HEK293 (cell line): ENCODE results near the gene AGT.

Source experiments
- CTCF ChIA-PET: fragments of 350-600 bp; formaldehyde crosslinking; extraction: SDS; loops from one replicate; lab custom pipeline; 2021; ENCODE audit warnings: antibody characterized with exemption; lab: Yijun Ruan, JAX
- POLR2A ChIA-PET: fragments of 300-600 bp; formaldehyde crosslinking; extraction: SDS; loops from one replicate; lab custom pipeline; 2020; ENCODE audit warnings: antibody characterized with exemption, inconsistent platforms; lab: Yijun Ruan, JAX
- H3K27ac ChIP-seq: fragments of 200-500 bp; sonication (Bioruptor generic); 2 replicates; pipeline ENCODE4 v1.5.1; 2014; ENCODE audit warnings: low read depth, low read length, control low read depth, inconsistent platforms; ENCODE audit errors: extremely low read depth
- H3K36me3 ChIP-seq, 2 experiments: fragments of 200-500 bp in 1 of 2; sonication (Bioruptor generic) in 1 of 2; 1 replicate in 1 of 2; 2 replicates in 1 of 2; pipeline ENCODE4 v1.5.1; 2014 to 2017; ENCODE audit warnings: inconsistent platforms in 2 of 2, low read length in 2 of 2; ENCODE audit not compliant: control insufficient read depth in 2 of 2, insufficient read depth in 1 of 2
- H3K4me1 ChIP-seq: fragments of 200-500 bp; sonication (Bioruptor generic); 2 replicates; pipeline ENCODE4 v1.5.1; 2014; ENCODE audit warnings: mild to moderate bottlenecking, low read length, inconsistent platforms; ENCODE audit not compliant: control insufficient read depth, insufficient read depth
- H3K4me3 ChIP-seq: 2 replicates; pipeline ENCODE4 v1.5.1; 2011; ENCODE audit warnings: low read depth, mild to moderate bottlenecking, control low read depth, low read length, moderate library complexity
- H3K9me3 ChIP-seq: fragments of 200-500 bp; sonication (Bioruptor generic); 2 replicates; pipeline ENCODE4 v1.5.1; 2014; ENCODE audit warnings: low read depth, low read length, inconsistent platforms; ENCODE audit not compliant: control insufficient read depth, insufficient read depth
- EGR2 ChIP-seq: fragments of 450-650 bp; formaldehyde crosslinking; IDR thresholded peaks from 2 replicates; pipeline ENCODE4 v1.5.1; 2016; ENCODE audit warnings: low read depth, missing biosample characterization, missing genetic modification characterization
- GLIS1 ChIP-seq: fragments of 450-650 bp; formaldehyde crosslinking; IDR thresholded peaks from 2 replicates; pipeline ENCODE4 v1.5.1; 2016; ENCODE audit warnings: missing biosample characterization, missing genetic modification characterization
- ZNF140 ChIP-seq: fragments of 450-650 bp; formaldehyde crosslinking; IDR thresholded peaks from 2 replicates; pipeline ENCODE4 v1.5.1; 2016; ENCODE audit warnings: missing biosample characterization, missing genetic modification characterization
- ZNF155 ChIP-seq: fragments of 450-650 bp; formaldehyde crosslinking; IDR thresholded peaks from 2 replicates; pipeline ENCODE4 v1.5.1; 2016; ENCODE audit warnings: missing biosample characterization, missing genetic modification characterization
- ZNF157 ChIP-seq: fragments of 450-650 bp; formaldehyde crosslinking; IDR thresholded peaks from 2 replicates; pipeline ENCODE4 v1.5.1; 2016; ENCODE audit warnings: missing biosample characterization, missing genetic modification characterization
- ZNF19 ChIP-seq: fragments of 450-650 bp; formaldehyde crosslinking; IDR thresholded peaks from 2 replicates; pipeline ENCODE4; 2016; ENCODE audit warnings: missing biosample characterization, missing genetic modification characterization, low read depth
- ZNF426 ChIP-seq: fragments of 450-650 bp; formaldehyde crosslinking; IDR thresholded peaks from 2 replicates; pipeline ENCODE4 v1.5.1; 2017; ENCODE audit warnings: missing biosample characterization, missing genetic modification characterization, mild to moderate bottlenecking, inconsistent platforms, moderate library complexity
- ZNF473 ChIP-seq: fragments of 450-650 bp; formaldehyde crosslinking; IDR thresholded peaks from 2 replicates; pipeline ENCODE4 v1.5.1; 2017; ENCODE audit warnings: missing biosample characterization, missing genetic modification characterization
- ZNF48 ChIP-seq: fragments of 450-650 bp; formaldehyde crosslinking; IDR thresholded peaks from 2 replicates; pipeline ENCODE4 v1.5.1; 2016; ENCODE audit warnings: missing biosample characterization, missing genetic modification characterization
- ZNF785 ChIP-seq: fragments of 450-650 bp; formaldehyde crosslinking; IDR thresholded peaks from 2 replicates; pipeline ENCODE4 v1.5.1; 2016; ENCODE audit warnings: missing biosample characterization, missing genetic modification characterization
- TF ChIP-seq, protein P1 (sequence below): fragments of 450-650 bp; formaldehyde crosslinking; optimal IDR thresholded peaks from 2 replicates; pipeline ENCODE3; 2016; ENCODE audit warnings: missing biosample characterization, mild to moderate bottlenecking, missing genetic modification characterization
- TF ChIP-seq, protein P2 (sequence below): fragments of 450-650 bp; formaldehyde crosslinking; IDR thresholded peaks from 2 replicates; pipeline ENCODE4 v1.5.1; 2017; ENCODE audit warnings: missing biosample characterization, missing genetic modification characterization
- TF ChIP-seq, protein P3 (sequence below): fragments of 450-650 bp; formaldehyde crosslinking; IDR thresholded peaks from 2 replicates; pipeline ENCODE4 v1.5.1; 2016; ENCODE audit warnings: missing biosample characterization, missing genetic modification characterization, borderline replicate concordance
- TF ChIP-seq, protein P4 (sequence below): fragments of 450-650 bp; formaldehyde crosslinking; IDR thresholded peaks from 2 replicates; pipeline ENCODE4 v1.5.1; 2016; ENCODE audit warnings: missing biosample characterization, missing genetic modification characterization
- TF ChIP-seq, protein P5 (sequence below): IDR thresholded peaks from 2 replicates; pipeline ENCODE4 v1.6.1; 2011; ENCODE audit warnings: mild to moderate bottlenecking, low read depth, low read length, borderline replicate concordance
- TF ChIP-seq, protein P6 (sequence below): fragments of 450-650 bp; formaldehyde crosslinking; IDR thresholded peaks from 2 replicates; pipeline ENCODE4 v1.5.0; 2017; ENCODE audit warnings: missing biosample characterization, missing genetic modification characterization, borderline replicate concordance
- TF ChIP-seq, protein P7 (sequence below): fragments of 450-650 bp; formaldehyde crosslinking; IDR thresholded peaks from 2 replicates; pipeline ENCODE4 v1.5.1; 2016; ENCODE audit warnings: missing biosample characterization, missing genetic modification characterization
- TF ChIP-seq, protein P8 (sequence below): fragments of 450-650 bp; formaldehyde crosslinking; IDR thresholded peaks from 2 replicates; pipeline ENCODE4 v1.5.1; 2016; ENCODE audit warnings: missing biosample characterization, missing genetic modification characterization

Gene AGT

DNA sequence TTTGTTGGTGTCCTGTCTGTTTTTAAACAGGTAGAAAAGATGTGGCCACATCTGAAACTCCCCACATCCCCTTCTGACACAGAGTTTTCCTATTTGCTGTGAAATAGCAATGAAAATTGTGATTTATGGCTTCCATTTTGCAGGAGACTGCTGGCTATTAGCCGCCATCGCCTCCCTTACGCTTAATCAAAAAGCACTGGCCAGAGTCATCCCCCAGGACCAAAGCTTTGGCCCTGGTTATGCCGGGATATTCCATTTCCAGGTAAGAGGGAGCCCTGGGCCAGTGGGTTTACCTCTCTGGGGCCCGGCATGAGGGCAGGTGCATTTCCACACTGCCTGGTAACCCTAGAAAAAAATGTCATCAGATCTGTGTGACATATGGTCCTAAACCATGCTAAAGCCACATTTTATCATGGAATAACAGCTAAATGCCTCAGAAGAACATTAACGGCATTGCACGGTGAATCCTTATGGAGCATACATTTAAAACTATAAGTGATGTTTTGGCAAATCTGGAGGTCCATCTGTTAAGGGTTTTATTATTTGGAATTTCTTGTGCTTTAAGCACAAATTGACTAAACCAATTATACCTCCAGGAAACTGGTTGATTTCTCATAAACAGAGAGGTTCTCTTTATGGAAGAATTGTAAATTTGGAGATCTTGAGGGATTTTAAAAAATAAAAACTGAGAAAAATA lies 45.6 kb upstream of the AGT start (continued):
- TF ChIP-seq ZNF19 (tag by site-specific recombination) (no peak), GLIS1 (tag by site-specific recombination) (no peak), ZNF155 (tag by site-specific recombination) (no peak)
- TF ChIP-seq, protein P1, sequence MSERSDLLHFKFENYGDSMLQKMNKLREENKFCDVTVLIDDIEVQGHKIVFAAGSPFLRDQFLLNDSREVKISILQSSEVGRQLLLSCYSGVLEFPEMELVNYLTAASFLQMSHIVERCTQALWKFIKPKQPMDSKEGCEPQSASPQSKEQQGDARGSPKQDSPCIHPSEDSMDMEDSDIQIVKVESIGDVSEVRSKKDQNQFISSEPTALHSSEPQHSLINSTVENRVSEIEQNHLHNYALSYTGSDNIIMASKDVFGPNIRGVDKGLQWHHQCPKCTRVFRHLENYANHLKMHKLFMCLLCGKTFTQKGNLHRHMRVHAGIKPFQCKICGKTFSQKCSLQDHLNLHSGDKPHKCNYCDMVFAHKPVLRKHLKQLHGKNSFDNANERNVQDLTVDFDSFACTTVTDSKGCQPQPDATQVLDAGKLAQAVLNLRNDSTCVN = no peak
- TF ChIP-seq, protein P2, sequence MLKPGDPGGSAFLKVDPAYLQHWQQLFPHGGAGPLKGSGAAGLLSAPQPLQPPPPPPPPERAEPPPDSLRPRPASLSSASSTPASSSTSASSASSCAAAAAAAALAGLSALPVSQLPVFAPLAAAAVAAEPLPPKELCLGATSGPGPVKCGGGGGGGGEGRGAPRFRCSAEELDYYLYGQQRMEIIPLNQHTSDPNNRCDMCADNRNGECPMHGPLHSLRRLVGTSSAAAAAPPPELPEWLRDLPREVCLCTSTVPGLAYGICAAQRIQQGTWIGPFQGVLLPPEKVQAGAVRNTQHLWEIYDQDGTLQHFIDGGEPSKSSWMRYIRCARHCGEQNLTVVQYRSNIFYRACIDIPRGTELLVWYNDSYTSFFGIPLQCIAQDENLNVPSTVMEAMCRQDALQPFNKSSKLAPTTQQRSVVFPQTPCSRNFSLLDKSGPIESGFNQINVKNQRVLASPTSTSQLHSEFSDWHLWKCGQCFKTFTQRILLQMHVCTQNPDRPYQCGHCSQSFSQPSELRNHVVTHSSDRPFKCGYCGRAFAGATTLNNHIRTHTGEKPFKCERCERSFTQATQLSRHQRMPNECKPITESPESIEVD (tag by site-specific recombination) = no peak
- TF ChIP-seq, protein P3, sequence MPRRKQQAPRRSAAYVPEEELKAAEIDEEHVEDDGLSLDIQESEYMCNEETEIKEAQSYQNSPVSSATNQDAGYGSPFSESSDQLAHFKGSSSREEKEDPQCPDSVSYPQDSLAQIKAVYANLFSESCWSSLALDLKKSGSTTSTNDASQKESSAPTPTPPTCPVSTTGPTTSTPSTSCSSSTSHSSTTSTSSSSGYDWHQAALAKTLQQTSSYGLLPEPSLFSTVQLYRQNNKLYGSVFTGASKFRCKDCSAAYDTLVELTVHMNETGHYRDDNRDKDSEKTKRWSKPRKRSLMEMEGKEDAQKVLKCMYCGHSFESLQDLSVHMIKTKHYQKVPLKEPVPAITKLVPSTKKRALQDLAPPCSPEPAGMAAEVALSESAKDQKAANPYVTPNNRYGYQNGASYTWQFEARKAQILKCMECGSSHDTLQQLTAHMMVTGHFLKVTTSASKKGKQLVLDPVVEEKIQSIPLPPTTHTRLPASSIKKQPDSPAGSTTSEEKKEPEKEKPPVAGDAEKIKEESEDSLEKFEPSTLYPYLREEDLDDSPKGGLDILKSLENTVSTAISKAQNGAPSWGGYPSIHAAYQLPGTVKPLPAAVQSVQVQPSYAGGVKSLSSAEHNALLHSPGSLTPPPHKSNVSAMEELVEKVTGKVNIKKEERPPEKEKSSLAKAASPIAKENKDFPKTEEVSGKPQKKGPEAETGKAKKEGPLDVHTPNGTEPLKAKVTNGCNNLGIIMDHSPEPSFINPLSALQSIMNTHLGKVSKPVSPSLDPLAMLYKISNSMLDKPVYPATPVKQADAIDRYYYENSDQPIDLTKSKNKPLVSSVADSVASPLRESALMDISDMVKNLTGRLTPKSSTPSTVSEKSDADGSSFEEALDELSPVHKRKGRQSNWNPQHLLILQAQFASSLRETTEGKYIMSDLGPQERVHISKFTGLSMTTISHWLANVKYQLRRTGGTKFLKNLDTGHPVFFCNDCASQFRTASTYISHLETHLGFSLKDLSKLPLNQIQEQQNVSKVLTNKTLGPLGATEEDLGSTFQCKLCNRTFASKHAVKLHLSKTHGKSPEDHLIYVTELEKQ = no peak

DNA sequence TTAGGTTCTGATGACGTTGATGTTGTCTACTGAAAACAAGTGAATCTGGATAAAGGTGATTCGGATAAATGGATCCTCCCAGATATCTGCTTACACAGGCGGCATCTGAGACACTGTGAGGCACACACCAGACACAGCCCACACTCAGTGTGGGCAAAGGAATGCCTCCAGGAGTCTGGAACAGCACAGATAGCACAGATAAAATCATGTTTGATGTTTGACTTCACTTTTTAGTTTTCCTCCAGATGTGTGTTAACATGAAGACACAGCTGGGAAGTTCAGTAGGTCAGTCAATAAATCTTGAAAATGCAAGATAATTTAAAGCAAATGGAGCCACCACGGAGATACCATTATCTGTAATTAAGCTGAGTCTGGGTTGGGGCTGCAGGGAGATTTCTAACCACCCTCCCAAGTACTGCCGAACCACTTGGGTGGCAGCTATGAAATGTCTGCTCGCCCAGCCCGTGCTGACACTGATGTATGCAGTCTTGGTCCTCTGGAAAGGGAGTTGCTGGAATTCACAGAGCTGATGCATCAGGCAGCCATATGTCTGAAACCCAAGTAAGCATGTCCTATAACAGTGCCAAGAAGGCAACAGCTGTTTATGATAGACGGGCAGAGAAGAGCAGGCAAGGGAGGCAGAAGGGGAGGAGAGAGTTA lies 44.9 kb upstream of the AGT start:
- H3K27ac ChIP-seq = no peak overlapping the region
- no peaks in the 10 kb centered on the region for H3K4me1 ChIP-seq
- H3K36me3 ChIP-seq = no peaks in the 10 kb centered on the region
- ChIA-PET POLR2A (interaction anchor here (1.3 kb wide), 1 partner anchor 16 kb away, joined by 3 read pairs; no protein-coding TSS in a partner anchor), CTCF (interaction anchor here (0.9 to 1.0 kb wide), 2 partner anchors 38 to 49 kb away, joined by 3 to 5 read pairs; no protein-coding TSS in a partner anchor)
- H3K9me3 ChIP-seq = no peaks in the 10 kb centered on the region
- H3K4me3 ChIP-seq = no peak overlapping the region
- TF ChIP-seq EGR2 (tag by site-specific recombination) = 0 out of 2 replicates have a peak, but pooled peaks have one; percentile 23
- TF ChIP-seq, protein P4, sequence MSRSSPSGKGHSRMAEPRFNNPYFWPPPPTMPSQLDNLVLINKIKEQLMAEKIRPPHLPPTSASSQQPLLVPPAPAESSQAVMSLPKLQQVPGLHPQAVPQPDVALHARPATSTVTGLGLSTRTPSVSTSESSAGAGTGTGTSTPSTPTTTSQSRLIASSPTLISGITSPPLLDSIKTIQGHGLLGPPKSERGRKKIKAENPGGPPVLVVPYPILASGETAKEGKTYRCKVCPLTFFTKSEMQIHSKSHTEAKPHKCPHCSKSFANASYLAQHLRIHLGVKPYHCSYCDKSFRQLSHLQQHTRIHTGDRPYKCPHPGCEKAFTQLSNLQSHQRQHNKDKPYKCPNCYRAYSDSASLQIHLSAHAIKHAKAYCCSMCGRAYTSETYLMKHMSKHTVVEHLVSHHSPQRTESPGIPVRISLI (tag by site-specific recombination) = no peak
- TF ChIP-seq, protein P5, sequence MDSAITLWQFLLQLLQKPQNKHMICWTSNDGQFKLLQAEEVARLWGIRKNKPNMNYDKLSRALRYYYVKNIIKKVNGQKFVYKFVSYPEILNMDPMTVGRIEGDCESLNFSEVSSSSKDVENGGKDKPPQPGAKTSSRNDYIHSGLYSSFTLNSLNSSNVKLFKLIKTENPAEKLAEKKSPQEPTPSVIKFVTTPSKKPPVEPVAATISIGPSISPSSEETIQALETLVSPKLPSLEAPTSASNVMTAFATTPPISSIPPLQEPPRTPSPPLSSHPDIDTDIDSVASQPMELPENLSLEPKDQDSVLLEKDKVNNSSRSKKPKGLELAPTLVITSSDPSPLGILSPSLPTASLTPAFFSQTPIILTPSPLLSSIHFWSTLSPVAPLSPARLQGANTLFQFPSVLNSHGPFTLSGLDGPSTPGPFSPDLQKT = no peak
- TF ChIP-seq GLIS1 (tag by site-specific recombination) = peak; percentile 24; the same call in 1 of the 2 replicates
- TF ChIP-seq ZNF785 (tag by site-specific recombination) = no peak
- no peak for TF ChIP-seq ZNF157 (tag by site-specific recombination)
- TF ChIP-seq, protein P6, sequence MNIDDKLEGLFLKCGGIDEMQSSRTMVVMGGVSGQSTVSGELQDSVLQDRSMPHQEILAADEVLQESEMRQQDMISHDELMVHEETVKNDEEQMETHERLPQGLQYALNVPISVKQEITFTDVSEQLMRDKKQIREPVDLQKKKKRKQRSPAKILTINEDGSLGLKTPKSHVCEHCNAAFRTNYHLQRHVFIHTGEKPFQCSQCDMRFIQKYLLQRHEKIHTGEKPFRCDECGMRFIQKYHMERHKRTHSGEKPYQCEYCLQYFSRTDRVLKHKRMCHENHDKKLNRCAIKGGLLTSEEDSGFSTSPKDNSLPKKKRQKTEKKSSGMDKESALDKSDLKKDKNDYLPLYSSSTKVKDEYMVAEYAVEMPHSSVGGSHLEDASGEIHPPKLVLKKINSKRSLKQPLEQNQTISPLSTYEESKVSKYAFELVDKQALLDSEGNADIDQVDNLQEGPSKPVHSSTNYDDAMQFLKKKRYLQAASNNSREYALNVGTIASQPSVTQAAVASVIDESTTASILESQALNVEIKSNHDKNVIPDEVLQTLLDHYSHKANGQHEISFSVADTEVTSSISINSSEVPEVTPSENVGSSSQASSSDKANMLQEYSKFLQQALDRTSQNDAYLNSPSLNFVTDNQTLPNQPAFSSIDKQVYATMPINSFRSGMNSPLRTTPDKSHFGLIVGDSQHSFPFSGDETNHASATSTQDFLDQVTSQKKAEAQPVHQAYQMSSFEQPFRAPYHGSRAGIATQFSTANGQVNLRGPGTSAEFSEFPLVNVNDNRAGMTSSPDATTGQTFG (tag by site-specific recombination) = no peak
- no peak for TF ChIP-seq ZNF426 (tag by site-specific recombination)
- TF ChIP-seq, protein P7, sequence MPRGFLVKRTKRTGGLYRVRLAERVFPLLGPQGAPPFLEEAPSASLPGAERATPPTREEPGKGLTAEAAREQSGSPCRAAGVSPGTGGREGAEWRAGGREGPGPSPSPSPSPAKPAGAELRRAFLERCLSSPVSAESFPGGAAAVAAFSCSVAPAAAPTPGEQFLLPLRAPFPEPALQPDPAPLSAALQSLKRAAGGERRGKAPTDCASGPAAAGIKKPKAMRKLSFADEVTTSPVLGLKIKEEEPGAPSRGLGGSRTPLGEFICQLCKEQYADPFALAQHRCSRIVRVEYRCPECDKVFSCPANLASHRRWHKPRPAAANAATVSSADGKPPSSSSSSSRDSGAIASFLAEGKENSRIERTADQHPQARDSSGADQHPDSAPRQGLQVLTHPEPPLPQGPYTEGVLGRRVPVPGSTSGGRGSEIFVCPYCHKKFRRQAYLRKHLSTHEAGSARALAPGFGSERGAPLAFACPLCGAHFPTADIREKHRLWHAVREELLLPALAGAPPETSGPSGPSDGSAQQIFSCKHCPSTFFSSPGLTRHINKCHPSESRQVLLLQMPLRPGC (tag by site-specific recombination) = no peak
- no peak for TF ChIP-seq ZNF473 (tag by site-specific recombination)
- TF ChIP-seq, protein P8, sequence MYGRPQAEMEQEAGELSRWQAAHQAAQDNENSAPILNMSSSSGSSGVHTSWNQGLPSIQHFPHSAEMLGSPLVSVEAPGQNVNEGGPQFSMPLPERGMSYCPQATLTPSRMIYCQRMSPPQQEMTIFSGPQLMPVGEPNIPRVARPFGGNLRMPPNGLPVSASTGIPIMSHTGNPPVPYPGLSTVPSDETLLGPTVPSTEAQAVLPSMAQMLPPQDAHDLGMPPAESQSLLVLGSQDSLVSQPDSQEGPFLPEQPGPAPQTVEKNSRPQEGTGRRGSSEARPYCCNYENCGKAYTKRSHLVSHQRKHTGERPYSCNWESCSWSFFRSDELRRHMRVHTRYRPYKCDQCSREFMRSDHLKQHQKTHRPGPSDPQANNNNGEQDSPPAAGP (tag by site-specific recombination) = no peak
- TF ChIP-seq ZNF48 = no peak
- TF ChIP-seq ZNF140 (tag by site-specific recombination) = no peak
